ENCODE results near the gene CLDN15.

Gene CLDN15

GRCh38 chr7:101243646-101244374 lies 6.2 kb upstream of the CLDN15 start:
- no peak for DNase-seq

- no peak for DNase-seq
Measured at GRCh38 chr7:101241443-101242349, 4.1 kb upstream of the CLDN15 start.

GRCh38 chr7:101241015-101241363 lies 3.4 kb upstream of the CLDN15 start:
- DNase-seq: no peak

GRCh38 chr7:101240226-101241014 lies 2.8 kb upstream of the CLDN15 start:
- DNase-seq: no peak

DNA sequence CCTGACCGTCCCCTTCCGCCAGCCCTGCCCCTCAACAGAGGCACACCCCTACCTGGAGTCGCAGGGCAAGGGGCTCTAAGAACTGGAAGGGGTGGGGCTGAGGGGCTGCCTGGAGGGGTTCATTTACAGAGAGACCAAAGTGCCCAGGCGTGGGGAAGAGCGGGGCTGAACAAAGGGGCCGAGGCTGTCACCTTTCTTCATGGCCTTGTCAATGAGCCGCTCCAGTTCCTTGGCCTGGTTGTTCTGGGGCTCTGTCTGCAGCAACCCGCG lies 2.3 kb upstream of the CLDN15 start:
- DNase-seq: no peak

- no peak for DNase-seq
Measured at GRCh38 chr7:101239191-101239950, 1.8 kb upstream of the CLDN15 start.

DNA sequence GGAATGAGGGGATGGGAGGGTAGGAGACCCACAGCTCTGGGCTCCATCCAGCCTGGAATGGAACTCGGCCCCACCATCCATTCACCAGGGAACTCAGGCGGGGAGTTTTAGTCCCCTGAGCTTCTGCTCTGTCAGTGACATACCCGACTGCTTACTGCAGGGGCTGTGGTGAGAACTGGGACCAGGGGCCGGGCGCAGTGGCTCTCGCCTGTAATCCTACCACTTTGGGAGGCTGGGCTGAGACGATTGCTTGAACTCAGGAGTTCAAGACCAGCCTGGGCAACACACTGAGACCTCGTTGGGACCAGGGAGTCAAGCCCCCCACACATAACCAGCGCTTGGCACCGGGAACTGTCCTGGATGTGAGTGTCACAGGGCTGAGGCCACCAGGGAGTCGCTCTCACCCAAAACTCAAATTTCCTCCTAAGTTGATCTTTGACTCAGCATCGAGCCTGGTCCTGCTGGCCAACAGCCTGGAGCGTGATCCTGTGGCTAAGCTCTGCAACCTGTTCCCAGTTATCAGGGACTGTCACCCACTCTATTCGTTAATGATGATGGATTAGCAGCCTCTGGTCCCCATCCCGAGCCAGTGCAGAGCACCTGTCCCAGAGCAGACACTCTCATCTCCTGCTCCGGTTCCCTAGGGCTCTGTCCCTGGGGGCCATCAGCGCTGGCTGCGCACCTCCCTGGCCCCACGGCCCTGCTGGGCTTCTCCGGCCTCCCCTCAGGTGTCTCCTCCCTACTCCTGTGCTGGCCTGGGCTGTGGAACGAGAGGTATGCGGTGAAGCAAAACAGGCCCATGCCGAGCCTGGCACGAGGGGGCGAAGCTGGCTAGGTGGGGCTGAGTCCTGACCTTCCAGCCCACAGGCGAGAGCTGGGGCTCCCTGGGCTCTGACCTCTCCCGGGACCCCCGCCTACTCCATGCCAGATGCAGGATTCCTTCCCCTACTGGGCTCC lies 902 bp upstream of the CLDN15 start:
- no peak for DNase-seq

GRCh38 chr7:101236292-101236835 lies 1.2 kb downstream of the CLDN15 start:
- DNase-seq: no peak

GRCh38 chr7:101235522-101235921 lies 2.1 kb downstream of the CLDN15 start:
- DNase-seq: no peak

DNA sequence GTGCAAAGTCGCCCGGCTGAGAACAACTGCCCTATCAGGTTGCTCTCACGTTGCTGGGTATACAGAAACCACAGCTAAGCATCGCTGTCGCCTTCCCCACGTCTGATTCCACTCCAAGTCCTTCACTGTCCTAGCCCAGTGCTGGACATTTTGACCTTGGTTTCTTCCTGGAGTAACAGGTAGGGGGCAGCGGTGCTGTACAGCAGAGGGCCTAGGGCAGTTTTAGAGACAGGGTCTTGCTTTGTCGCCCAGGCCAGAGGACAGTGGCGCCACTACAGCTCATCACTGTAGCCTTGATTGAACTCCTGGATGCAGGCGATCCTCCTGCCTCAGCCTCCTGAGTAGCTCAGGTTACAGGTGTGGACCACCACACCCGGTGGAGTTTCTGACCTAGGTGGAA lies 2.6 kb downstream of the CLDN15 start:
- DNase-seq: no peak

- DNase-seq: no peak
Measured at GRCh38 chr7:101234636-101235035, 3.0 kb downstream of the CLDN15 start.

DNA sequence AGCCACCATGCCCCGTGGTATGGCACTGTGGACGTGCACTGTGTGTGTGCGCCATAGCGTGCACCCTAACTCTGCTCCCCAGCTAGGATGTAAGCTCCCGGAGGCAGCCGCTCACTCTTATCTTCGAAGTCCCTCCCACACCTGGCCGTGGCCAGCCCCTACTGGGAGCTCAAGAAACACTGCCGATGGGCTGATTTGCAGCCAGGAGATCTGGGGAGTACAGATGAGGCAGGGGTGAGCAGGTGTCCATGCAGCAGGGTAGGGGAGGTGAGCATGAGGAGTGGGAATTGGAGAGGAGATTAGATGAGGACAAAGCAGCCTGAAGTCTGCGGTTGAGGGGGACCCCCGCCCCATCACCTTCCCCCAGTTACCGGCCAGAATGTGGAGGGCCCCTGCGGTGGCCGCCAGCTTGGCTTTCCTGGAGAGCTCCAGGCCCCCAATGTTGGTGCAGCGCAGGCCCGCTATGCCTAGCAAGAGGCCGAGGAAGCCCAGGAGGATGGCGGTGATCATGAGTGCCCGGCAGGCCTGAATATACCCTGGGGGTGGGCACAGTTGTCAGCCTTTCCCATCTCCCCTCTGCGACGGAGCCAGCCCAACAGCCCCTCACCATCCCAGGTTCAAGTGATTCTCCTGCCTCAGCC lies 3.6 kb downstream of the CLDN15 start:
- DNase-seq: no peak

DNA sequence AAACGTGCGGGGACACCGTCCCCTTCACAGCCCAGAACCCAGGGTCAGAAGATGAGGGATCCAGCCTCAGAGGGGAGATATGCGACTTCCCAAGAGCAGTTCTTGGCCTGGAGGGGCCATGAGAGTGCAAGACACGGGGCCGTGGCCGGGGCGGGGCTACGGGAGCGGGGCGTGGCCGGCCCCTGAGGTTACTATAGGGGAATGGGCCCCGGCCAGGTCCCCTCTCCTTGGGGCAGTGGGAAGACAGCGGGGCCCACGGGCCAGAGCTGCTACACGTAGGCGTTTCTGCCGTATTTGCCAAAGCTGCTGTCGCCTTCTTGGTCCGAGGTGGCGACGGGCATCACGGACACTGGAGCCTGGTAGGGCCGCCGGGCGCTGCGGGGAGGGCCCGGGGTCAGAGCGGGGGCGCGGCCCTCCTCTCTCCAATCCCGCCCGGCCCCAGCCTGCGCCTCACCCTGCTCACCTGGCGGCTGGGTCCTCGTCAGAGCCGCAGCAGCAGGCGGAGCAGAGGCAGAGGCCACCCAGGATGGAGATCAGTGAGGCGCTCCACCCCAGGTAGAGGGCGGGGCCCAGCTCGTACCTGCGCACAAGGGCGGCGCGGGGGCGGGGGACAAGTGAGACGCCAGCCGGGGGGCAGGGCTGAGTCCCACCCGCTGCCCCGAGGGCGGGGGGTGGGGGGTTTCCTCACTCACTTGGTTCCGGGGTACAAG lies 5.3 kb downstream of the CLDN15 start:
- DNase-seq: no peak

DNA sequence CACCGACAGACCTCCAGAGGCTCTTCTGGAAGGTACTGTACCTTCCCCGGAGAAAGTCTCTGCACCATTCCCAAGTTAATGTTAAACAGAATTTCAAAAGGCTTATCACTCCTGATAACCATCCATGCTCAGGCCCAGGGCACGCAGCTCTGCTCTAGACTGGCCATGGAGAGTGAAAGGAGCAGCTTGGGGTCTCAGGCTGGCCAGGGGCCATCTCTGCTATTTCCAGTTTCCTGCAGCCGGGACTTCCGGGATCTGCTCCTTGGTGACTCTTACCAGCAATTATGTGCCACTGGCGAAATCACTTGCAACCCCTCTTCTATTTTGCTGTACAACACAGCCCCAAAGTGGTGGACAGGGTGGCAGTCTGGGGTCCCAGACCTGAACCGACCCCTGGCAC lies 6.0 kb downstream of the CLDN15 start:
- no peak for DNase-seq

GRCh38 chr7:101226721-101227120 lies 10.9 kb downstream of the CLDN15 start:
- DNase-seq: no peak

- no peak for DNase-seq
Measured at GRCh38 chr7:101225650-101226049, 12.0 kb downstream of the CLDN15 start.

- DNase-seq: no peak
Measured at GRCh38 chr7:101223528-101223927, 14.1 kb downstream of the CLDN15 start.

- no peak for DNase-seq
Measured at GRCh38 chr7:101222275-101222830, 15.2 kb downstream of the CLDN15 start.

- DNase-seq: no peak
Measured at GRCh38 chr7:101220295-101220694, 17.3 kb downstream of the CLDN15 start.

All from NCI-H524 treated with DMSO at 0.1 percent for 48 hours (cell line).